Stimulated activated CD4-positive, alpha-beta T cell treated with anti-CD3 and anti-CD28 coated beads, Interleukin-2, amount 100 ng/mL, for 48 hours (primary cell): ENCODE results near the gene TSPAN9.
A peak's percentile ranks its signal among the peaks of the same experiment; 100 is the strongest.

ENCODE experiments used
- DNase-seq, 2 donors: peaks; one replicate each; pipeline ENCODE4 v3.0.0-alpha.2; 2020

The TSPAN9 gene

GRCh38 chr12:3257411-3257810 lies 180.2 kb downstream of the TSPAN9 start:
- no peak for DNase-seq

GRCh38 chr12:3259973-3260372 lies 182.8 kb downstream of the TSPAN9 start:
- DNase-seq: no peak

GRCh38 chr12:3261782-3262359 lies 184.7 kb downstream of the TSPAN9 start:
- DNase-seq: no peak

GRCh38 chr12:3262470-3262869 lies 185.3 kb downstream of the TSPAN9 start:
- DNase-seq: no peak

- no peak for DNase-seq
These were observed 186.1 kb downstream of the TSPAN9 start for GRCh38 chr12:3263282-3263681.

GRCh38 chr12:3263939-3264922 lies 187.1 kb downstream of the TSPAN9 start:
- no peak for DNase-seq

GRCh38 chr12:3265406-3265805 lies 188.2 kb downstream of the TSPAN9 start:
- no peak for DNase-seq

- no peak for DNase-seq
These were observed 189.5 kb downstream of the TSPAN9 start for GRCh38 chr12:3266638-3267037.

- no peak for DNase-seq
These were observed 190.5 kb downstream of the TSPAN9 start for GRCh38 chr12:3267690-3268089.

- DNase-seq: no peak
These were observed 192.4 kb downstream of the TSPAN9 start for GRCh38 chr12:3269594-3269993.

GRCh38 chr12:3271146-3271545 lies 194.0 kb downstream of the TSPAN9 start:
- DNase-seq: no peak

GRCh38 chr12:3271639-3272038 lies 194.5 kb downstream of the TSPAN9 start:
- DNase-seq: no peak

- no peak for DNase-seq
These were observed 195.8 kb downstream of the TSPAN9 start for GRCh38 chr12:3272958-3273357.

GRCh38 chr12:3273409-3273853 lies 196.3 kb downstream of the TSPAN9 start:
- no peak for DNase-seq

GRCh38 chr12:3274664-3275063 lies 197.5 kb downstream of the TSPAN9 start:
- DNase-seq: no peak

GRCh38 chr12:3275171-3276041 lies 198.2 kb downstream of the TSPAN9 start:
- DNase-seq: peak; percentile 76 to 81

- DNase-seq: no peak
These were observed 199.0 kb downstream of the TSPAN9 start for GRCh38 chr12:3276226-3276625.

GRCh38 chr12:3277306-3277943 lies 200.2 kb downstream of the TSPAN9 start:
- no peak for DNase-seq

- DNase-seq: no peak
These were observed 201.7 kb downstream of the TSPAN9 start for GRCh38 chr12:3278681-3279414.

- DNase-seq: no peak
These were observed 202.2 kb downstream of the TSPAN9 start for GRCh38 chr12:3279415-3279780.

GRCh38 chr12:3279832-3280231 lies 202.7 kb downstream of the TSPAN9 start:
- DNase-seq: no peak

- no peak for DNase-seq
These were observed 203.8 kb downstream of the TSPAN9 start for GRCh38 chr12:3280967-3281366.
